Chondrocyte (in vitro differentiated cells): ENCODE measurements around the gene ANTXR1. TPM values are rescaled to one million over a fixed set of nuclear protein-coding genes. Genes with fewer than 3 reads are reported as not detected.

ENCODE experiments used
- DNase-seq: peaks from one replicate; pipeline ENCODE4 v3.0.0; 2021; ENCODE audit warnings: mixed read lengths, low spot score
- H3K27ac Mint-ChIP-seq: one replicate; pipeline ENCODE4 v1.8.0; 2021; ENCODE audit warnings: mild to moderate bottlenecking, moderate library complexity, mixed read lengths; ENCODE audit not compliant: unreplicated experiment
- H3K27me3 Mint-ChIP-seq: 2 replicates; pipeline ENCODE4 v1.8.0; 2021; ENCODE audit warnings: low read depth, mixed read lengths
- H3K36me3 Mint-ChIP-seq: 2 replicates; pipeline ENCODE4 v1.8.0; 2021; ENCODE audit warnings: low read depth, mixed read lengths
- H3K4me1 Mint-ChIP-seq: 2 replicates; pipeline ENCODE4 v1.8.0; 2021; ENCODE audit warnings: low read depth, mild to moderate bottlenecking, mixed read lengths
- H3K4me3 Mint-ChIP-seq: one replicate; pipeline ENCODE4 v1.8.0; 2021; ENCODE audit warnings: mild to moderate bottlenecking, moderate library complexity, mixed read lengths; ENCODE audit not compliant: unreplicated experiment
- H3K9me3 Mint-ChIP-seq: 2 replicates; pipeline ENCODE4 v1.8.0; 2021; ENCODE audit warnings: low read depth, mixed read lengths
- CTCF ChIP-seq: fragments of 200-600 bp; sonication (generic); IDR thresholded peaks from 2 replicates; pipeline ENCODE4 v1.5.0; 2021; ENCODE audit warnings: antibody characterized with exemption, mild to moderate bottlenecking, moderate library complexity
- total RNA-seq: library from RNA; stranded (reverse); gene quantifications from 3 replicates; pipeline ENCODE4 v1.2.1, GENCODE V29; 2021

Gene ANTXR1
- total RNA-seq, 1 donor from 2014 or later: 351 TPM

GRCh38 chr2:69133898-69134297 lies 120.9 kb downstream of the ANTXR1 start:
- no peaks in the 10 kb centered on the region for H3K9me3 Mint-ChIP-seq
- no peak for DNase-seq
- peaks cover 52% of the 10 kb centered on the region for H3K4me1 Mint-ChIP-seq
- H3K27me3 Mint-ChIP-seq: no peaks in the 10 kb centered on the region
- peaks cover 26% of the 10 kb centered on the region for H3K36me3 Mint-ChIP-seq
- no peak overlapping the region for H3K4me3 Mint-ChIP-seq
- H3K27ac Mint-ChIP-seq: no peak overlapping the region
- TF ChIP-seq CTCF: no peak

GRCh38 chr2:69134306-69134945 lies 121.4 kb downstream of the ANTXR1 start:
- no peak overlapping the region for H3K4me3 Mint-ChIP-seq
- H3K36me3 Mint-ChIP-seq: peaks cover 25% of the 10 kb centered on the region
- H3K9me3 Mint-ChIP-seq: no peaks in the 10 kb centered on the region
- DNase-seq: no peak
- peak overlapping the region; percentile 5 for H3K27ac Mint-ChIP-seq
- peaks cover 58% of the 10 kb centered on the region for H3K4me1 Mint-ChIP-seq
- no peak for TF ChIP-seq CTCF
- H3K27me3 Mint-ChIP-seq: no peaks in the 10 kb centered on the region

GRCh38 chr2:69138247-69138772 lies 125.3 kb downstream of the ANTXR1 start:
- H3K4me3 Mint-ChIP-seq: peak overlapping the region; percentile 1
- peak overlapping the region; percentile 82 for H3K27ac Mint-ChIP-seq
- H3K4me1 Mint-ChIP-seq: peaks cover 73% of the 10 kb centered on the region
- DNase-seq: no peak
- peaks cover 13% of the 10 kb centered on the region for H3K36me3 Mint-ChIP-seq
- no peaks in the 10 kb centered on the region for H3K9me3 Mint-ChIP-seq
- no peak for TF ChIP-seq CTCF
- H3K27me3 Mint-ChIP-seq: no peaks in the 10 kb centered on the region

GRCh38 chr2:69138793-69139459 lies 125.9 kb downstream of the ANTXR1 start:
- DNase-seq: no peak
- Mint-ChIP-seq H3K27ac (peak overlapping the region; percentile 82), H3K9me3 (no peaks in the 10 kb centered on the region), H3K4me1 (peaks cover 73% of the 10 kb centered on the region), H3K4me3 (no peak overlapping the region), H3K27me3 (no peaks in the 10 kb centered on the region), H3K36me3 (peaks cover 12% of the 10 kb centered on the region)
- no peak for TF ChIP-seq CTCF

GRCh38 chr2:69139778-69140670 lies 127.0 kb downstream of the ANTXR1 start:
- H3K4me1 Mint-ChIP-seq: peaks cover 76% of the 10 kb centered on the region
- H3K27ac Mint-ChIP-seq: no peak overlapping the region
- peaks cover 10% of the 10 kb centered on the region for H3K36me3 Mint-ChIP-seq
- DNase-seq: no peak
- H3K4me3 Mint-ChIP-seq: no peak overlapping the region
- no peaks in the 10 kb centered on the region for H3K9me3 Mint-ChIP-seq
- no peak for TF ChIP-seq CTCF
- no peaks in the 10 kb centered on the region for H3K27me3 Mint-ChIP-seq
